HUDEP-2 (cell line): ENCODE results near the gene PTPRD.
"Not testable (repeated sequence)": the region's sequence is repeated elsewhere in the genome, so short reads cannot be mapped to it uniquely, and the experiment has no call there.

Experiments
- DNase-seq, 76 experiments: peaks; one replicate each; lab custom pipeline; 2025; ENCODE audit not compliant: unreplicated experiment in 76 of 76; lab: John Stamatoyannopoulos, UW

Gene PTPRD

DNA sequence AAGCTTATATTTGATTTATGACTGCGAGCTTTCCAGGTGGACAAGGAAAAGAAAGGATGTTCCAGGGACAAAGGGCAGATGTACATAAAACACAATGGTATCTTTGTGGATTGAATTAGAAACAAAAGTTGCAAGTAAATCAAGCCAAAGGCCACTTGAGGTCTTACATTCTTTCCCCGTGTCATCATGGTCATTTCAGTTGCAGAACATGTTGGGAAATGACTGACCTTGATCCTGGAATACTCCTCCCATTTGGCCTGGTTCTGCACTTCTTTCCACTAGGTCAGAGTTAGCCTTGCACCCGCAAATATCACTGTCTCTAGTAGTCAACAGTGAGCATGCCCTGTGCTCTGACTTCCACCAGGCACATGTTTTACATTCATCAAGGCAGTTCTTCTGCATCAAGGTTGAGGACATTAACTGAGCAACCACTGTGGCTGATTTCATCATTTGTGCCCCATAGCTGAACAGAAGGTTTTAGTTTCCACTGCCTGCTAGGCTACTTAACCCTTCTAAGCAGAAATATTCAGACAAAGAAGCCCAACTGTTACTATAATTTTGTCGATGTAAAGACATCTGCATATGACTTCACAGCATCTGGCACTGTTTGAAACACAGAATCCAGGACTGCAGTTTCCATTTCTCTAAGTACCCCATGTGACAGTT, 1651.5 kb downstream of the PTPRD start:
- no peak for DNase-seq

- DNase-seq, result no peak
Observed at GRCh38 chr9:8960254-8960653, 1652.5 kb downstream of the PTPRD start.

- DNase-seq, result no peak
Observed at GRCh38 chr9:8958358-8958757, 1654.4 kb downstream of the PTPRD start.

DNA sequence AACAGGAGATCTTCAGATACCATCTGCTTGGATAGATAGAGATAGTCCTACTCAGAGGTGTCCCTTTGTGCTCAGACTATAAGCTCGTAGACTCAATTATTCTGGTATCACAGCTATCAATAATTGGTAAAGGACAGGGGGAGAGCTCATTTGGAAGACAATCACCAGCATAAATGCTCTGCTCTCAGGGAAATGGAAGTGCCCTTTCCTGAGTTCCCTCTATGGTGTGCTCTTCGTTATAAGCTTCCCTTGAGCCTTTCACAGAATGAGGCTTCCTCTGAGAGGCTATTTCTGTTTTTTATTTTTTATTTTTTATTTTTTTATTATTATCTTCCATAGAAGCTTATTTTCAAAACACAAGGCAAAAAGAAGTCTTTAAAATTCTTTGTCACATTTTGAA, 1657.5 kb downstream of the PTPRD start:
- DNase-seq, result no peak

GRCh38 chr9:8946461-8946860, 1666.3 kb downstream of the PTPRD start:
- DNase-seq, result no peak

- no peak for DNase-seq
Observed at GRCh38 chr9:8943392-8943791, 1669.4 kb downstream of the PTPRD start.

DNA sequence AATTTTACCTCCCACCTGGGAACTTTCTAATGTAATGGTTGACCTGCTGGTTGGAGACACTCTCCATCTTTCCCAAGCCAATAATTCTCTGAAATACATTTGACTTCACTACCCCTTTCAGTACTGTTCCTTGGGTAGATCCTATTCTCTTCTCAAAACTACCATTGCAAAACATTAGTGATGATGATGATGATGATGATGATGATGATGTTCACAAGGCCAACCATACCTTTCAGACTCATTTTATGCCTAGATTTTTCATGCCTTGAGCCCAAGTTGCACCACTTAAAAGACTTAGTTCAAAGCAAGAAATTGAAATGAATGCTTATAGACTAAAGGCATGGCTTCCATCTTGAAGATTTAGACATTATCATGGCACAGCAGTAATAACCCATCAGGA, 1672.2 kb downstream of the PTPRD start:
- DNase-seq, result no peak

- DNase-seq, result no peak
Observed at GRCh38 chr9:8926461-8926860, 1686.3 kb downstream of the PTPRD start.

GRCh38 chr9:8924562-8924961, 1688.2 kb downstream of the PTPRD start:
- DNase-seq, result no peak

DNA sequence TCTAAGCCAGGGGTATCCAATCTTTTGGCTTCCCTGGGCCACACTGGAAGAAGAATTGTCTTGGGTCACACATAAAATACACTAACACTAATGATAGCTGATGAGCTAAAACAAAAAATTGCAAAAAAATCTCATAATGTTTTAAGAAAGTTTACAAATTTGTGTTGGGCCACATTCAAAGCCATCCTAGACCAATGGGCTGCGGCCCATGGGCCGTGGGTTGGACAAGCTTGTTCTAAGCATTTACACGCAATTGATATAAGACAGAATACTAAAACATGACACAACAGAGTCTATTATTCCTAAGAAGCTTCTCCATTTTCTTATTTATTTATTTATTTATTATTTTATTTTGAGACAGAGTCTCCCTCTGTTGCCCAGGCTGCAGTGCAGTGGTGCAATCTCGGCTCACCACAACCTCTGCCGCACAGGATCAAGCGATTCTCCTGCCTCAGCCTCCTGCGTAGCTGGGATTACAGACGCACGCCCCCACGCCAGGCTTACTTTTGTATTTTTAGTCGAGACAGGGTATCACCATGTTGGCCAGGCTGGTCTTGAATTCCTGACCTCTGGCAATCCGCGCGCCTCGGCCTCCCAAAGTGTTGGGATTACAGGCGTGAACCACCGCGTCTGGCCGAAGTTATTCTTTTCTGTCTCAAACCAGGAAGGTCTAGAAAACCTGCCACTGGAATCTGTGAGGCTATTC, 1692.2 kb downstream of the PTPRD start:
- DNase-seq, result not testable (repeated sequence)

DNA sequence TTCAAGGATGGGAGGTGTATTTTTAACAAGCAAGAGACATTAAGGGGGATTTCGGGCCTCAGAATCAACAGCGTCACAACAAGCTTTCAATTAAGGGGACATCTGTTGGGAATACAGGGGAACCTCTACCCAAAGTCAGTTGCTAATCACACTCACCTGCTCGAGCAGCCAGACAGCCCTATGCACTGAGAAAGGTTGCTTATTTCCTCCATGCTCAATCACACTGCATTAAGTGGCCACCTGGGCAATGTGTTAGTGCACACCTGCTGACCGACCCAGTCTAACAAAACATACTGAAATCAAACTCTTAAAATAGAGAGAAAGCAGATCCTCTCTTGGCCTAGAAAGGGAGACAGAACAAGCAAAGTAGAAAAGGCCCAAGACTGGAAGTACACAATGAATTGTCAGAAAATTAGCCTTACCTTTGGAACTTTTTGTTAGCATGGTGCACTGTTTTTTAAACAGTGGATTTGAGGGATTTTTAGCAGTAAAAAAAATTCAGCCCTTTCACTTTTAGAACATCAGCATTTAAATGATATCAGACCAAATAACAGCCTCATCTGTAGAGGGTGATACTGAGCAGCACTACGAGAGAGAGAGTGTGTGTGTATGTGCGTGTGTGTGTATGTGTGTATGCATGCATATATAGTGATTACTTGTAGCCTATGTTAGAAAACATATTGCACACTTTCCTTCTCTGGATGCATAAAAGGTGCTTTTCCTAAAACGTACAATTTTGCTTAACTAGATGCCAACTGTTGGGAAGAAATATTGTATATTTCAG, 1694.7 kb downstream of the PTPRD start:
- DNase-seq, result no peak

- no peak for DNase-seq
Observed at GRCh38 chr9:8916771-8917170, 1696.0 kb downstream of the PTPRD start.

DNA sequence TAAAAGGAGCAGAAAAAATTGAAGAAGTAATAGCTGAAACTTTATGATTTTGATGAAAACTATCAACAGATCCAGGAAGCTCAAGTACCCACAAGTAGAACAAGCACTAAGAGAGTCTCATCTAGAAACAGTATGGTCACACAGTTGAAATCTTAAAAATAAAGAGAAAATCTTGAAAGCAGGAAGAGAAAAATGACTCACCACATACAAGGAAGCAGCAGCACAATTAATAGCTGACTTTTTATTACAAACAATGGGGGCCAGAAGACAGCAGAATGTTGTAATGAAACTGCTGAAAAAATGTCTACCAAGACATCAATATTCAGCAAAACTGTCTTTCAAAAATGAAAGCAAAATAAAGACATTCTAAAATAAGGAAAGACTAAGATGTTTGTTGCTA, 1704.9 kb downstream of the PTPRD start:
- no peak for DNase-seq

DNA sequence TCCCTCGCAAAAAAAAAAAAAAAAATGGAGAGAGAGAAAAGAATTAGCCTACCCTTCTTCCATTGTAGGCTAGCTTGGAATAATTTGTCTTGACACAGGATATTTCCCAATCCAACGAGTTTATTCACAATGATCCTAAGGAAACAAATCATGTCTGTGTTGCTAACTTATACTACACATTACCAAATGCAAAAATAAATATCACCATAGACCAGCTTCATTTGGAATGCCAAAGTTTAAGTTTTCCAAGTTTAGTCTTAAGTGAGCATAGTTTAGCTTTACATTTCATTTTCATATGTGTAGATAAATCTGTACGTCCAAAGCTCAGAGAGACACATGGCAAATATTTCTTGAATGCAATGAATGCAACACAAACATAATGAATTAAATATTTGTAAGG, 1707.1 kb downstream of the PTPRD start:
- no peak for DNase-seq

DNA sequence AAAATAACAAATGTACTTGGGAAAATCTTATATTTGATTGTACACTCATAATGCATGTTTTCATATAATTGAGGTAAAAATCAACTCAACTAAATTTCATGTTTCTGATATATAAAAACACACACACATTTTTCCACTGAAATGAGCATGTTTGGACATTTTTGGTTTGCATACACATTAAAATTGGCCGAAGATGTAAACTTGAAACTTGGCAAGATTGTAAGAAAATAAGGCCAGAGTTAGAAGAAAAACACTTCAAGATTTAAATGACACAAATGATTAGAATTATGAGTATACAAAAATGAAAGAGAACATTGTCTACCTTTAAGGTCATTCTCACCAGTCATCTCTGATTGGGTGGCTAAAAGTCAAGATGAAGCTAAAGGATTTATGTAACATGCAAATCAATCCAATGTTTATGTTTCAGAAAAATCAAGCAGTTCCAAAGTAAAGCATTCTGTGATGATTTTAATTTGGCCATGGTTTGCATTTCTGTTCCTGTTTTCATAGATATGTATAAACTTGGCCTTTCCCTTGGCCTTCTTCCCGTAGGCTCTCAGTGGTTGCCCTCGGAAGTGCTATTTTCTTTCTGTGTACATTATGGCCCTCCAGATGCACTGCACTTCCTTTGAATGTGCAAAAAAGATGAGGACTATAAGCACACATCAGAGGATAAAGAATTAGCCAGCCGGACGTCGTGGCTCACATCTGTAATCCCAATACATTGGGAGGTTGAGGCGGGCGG, 1707.9 kb downstream of the PTPRD start:
- DNase-seq, result no peak

- DNase-seq, result no peak
Observed at GRCh38 chr9:8903077-8903476, 1709.7 kb downstream of the PTPRD start.

- DNase-seq, result no peak
Observed at GRCh38 chr9:8901146-8901545, 1711.7 kb downstream of the PTPRD start.

- no peak for DNase-seq
Observed at GRCh38 chr9:8899511-8899910, 1713.3 kb downstream of the PTPRD start.

DNA sequence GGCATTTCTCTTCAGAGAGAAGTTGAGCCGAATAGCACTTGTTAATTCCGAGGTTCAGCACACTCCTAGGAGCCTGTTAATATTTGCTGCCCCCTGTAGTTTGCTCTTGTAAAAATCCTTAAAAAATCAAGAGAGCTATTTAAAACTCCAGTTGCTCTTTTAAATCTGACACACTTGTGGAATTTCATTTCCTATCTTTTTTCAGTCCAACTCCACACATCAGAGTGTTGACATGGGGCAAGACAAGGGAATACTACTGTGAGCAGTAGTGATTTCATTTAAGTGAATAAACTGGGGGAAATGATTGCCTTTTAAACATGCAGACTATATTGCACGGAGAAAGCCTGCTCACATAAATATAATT, 1717.0 kb downstream of the PTPRD start:
- no peak for DNase-seq

- no peak for DNase-seq
Observed at GRCh38 chr9:8895106-8895860, 1717.5 kb downstream of the PTPRD start.
